ENCODE data around the gene KIF3A. TPM values are rescaled to one million over a fixed set of nuclear protein-coding genes. Genes with fewer than 3 reads are reported as not detected.

The KIF3A gene
- total and polyA plus RNA-seq, 8 donors = 0.58 to 19.3 (median 4.6) TPM

GRCh38 chr5:132747616-132748440 lies 10.5 kb upstream of the KIF3A start:
- H3K27me3 ChIP-seq = peaks cover 0 to 52% (median 5%) of the 10 kb centered on the region in 3 donors
- H3K9me3 ChIP-seq = no peaks in the 10 kb centered on the region
- peak overlapping the region; percentile 53 to 83 (median 73) for H3K27ac ChIP-seq
- peaks cover 0 to 9% (median 3%) of the 10 kb centered on the region in 4 donors for H3K36me3 ChIP-seq
- peak overlapping the region; percentile 50 to 61 (median 58) for H3K4me3 ChIP-seq
- TF ChIP-seq EP300 (IDR thresholded peaks at IDR 0.05) = no peak
- no peak for TF ChIP-seq POLR2AphosphoS5 (IDR thresholded peaks at IDR 0.05)
- 29 to 87% (median 35%) methylated on average over 17 to 76 of the region's 76 CpGs for WGBS, 5 donors
- DNase-seq = peak; percentile 46 to 67
- intact Hi-C loops (cut with DNase I; ENCODE audit: low total_unique reads) = no loop called here
- H3K4me1 ChIP-seq = peaks cover 13 to 19% (median 15%) of the 10 kb centered on the region in 4 donors

- Histone ChIP-seq H3K9me3 (peaks cover 0 to 4% (median 0%) of the 10 kb centered on the region in 4 donors), H3K27me3 (peaks cover 0 to 57% (median 5%) of the 10 kb centered on the region in 3 donors), H3K4me3 (peak within 1 kb of the TSS; percentile 50 to 61 (median 58)), H3K36me3 (peaks cover 0 to 8% (median 3%) of the 10 kb centered on the region in 4 donors), H3K27ac (peak within 1 kb of the TSS; percentile 53 to 83 (median 73)), H3K4me1 (peaks cover 13 to 19% (median 15%) of the 10 kb centered on the region in 4 donors)
- TF ChIP-seq POLR2A (IDR thresholded peaks at IDR 0.05) (no peak), CTCF (IDR thresholded peaks at IDR 0.05) (peak in 1 of 7 experiments; percentile 25), POLR2AphosphoS5 (IDR thresholded peaks at IDR 0.05) (peak in 1 of 3 donors; percentile 3), EP300 (IDR thresholded peaks at IDR 0.05) (no peak)
- DNase-seq = peak; percentile 66 to 84
- 1 to 8% (median 2%) methylated on average over 15 to 59 of the region's 59 CpGs for WGBS, 5 donors
- intact Hi-C loops (cut with DNase I; ENCODE audit: low total_unique reads) = no loop called here
Measured at GRCh38 chr5:132746954-132747615, 9.7 kb upstream of the KIF3A start, which contains the start of gene CCNI2. Gene CCNI2 (plus strand): TSS chr5:132747426. CDS start chr5:132747496, 70 bp downstream.

GRCh38 chr5:132746592-132746953 lies 9.2 kb upstream of the KIF3A start:
- peaks cover 0 to 4% (median 0%) of the 10 kb centered on the region in 4 donors for H3K9me3 ChIP-seq
- 16 to 33% (median 23%) methylated on average over 3 of the region's 3 CpGs for WGBS, 5 donors
- DNase-seq = no peak
- TF ChIP-seq EP300 (IDR thresholded peaks at IDR 0.05) (no peak), POLR2AphosphoS5 (IDR thresholded peaks at IDR 0.05) (no peak), CTCF (IDR thresholded peaks at IDR 0.05) (no peak), POLR2A (IDR thresholded peaks at IDR 0.05) (no peak)
- H3K4me1 ChIP-seq = peaks cover 13 to 19% (median 15%) of the 10 kb centered on the region in 4 donors
- H3K4me3 ChIP-seq = peak overlapping the region; percentile 50 to 61 (median 58)
- H3K27me3 ChIP-seq = peaks cover 0 to 57% (median 5%) of the 10 kb centered on the region in 3 donors
- peak overlapping the region in 4 of 5 donors; percentile 72 to 83 (median 74) for H3K27ac ChIP-seq
- intact Hi-C loops (cut with DNase I; ENCODE audit: low total_unique reads) = no loop called here
- H3K36me3 ChIP-seq = peaks cover 0 to 3% (median under 1%) of the 10 kb centered on the region in 4 donors

GRCh38 chr5:132744659-132745058 lies 7.3 kb upstream of the KIF3A start:
- Histone ChIP-seq H3K4me1 (peaks cover 13 to 19% (median 15%) of the 10 kb centered on the region in 4 donors), H3K4me3 (no peak overlapping the region), H3K27ac (no peak overlapping the region), H3K36me3 (no peaks in the 10 kb centered on the region), H3K27me3 (peaks cover 0 to 63% (median 5%) of the 10 kb centered on the region in 3 donors), H3K9me3 (peaks cover 0 to 4% (median 0%) of the 10 kb centered on the region in 4 donors)
- TF ChIP-seq EP300 (IDR thresholded peaks at IDR 0.05) (no peak), POLR2AphosphoS5 (IDR thresholded peaks at IDR 0.05) (no peak), CTCF (IDR thresholded peaks at IDR 0.05) (no peak), POLR2A (IDR thresholded peaks at IDR 0.05) (no peak)
- no peak for DNase-seq
- intact Hi-C loops (cut with DNase I; ENCODE audit: low total_unique reads) = no loop called here
- 56 to 93% (median 85%) methylated on average over 2 of the region's 2 CpGs for WGBS, 5 donors

All from stomach (tissue), 9 donors.